HG02623 (cell line): Measurements from ENCODE around the gene LACTBL1.

Experiments used
- ATAC-seq: cut with Tn5 transposase; IDR thresholded peaks from one replicate; pipeline ENCODE4 v1.9.1; 2021; ENCODE audit warnings: moderate library complexity; ENCODE audit not compliant: unreplicated experiment

The LACTBL1 gene

DNA sequence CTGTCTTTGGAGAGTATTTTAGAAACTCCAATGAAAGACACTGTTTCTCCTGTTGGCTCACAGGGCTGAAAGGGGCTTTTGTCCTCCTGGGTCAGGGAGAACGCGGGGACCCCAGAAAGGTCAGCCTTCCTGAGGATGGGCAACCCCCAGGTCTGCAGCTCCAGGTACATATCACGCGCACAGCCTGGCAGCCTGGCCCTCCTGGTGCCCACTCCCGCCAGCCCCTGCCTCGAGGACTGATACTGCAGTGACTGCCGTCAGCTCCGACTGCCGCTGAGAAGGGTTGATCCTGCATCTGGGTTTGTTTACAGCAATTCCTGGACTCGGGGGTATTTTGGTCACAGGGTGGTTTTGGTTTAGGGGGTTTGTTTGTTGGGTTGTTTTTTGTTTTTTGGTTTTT lies 58.5 kb downstream of the LACTBL1 start:
- no peak for ATAC-seq

DNA sequence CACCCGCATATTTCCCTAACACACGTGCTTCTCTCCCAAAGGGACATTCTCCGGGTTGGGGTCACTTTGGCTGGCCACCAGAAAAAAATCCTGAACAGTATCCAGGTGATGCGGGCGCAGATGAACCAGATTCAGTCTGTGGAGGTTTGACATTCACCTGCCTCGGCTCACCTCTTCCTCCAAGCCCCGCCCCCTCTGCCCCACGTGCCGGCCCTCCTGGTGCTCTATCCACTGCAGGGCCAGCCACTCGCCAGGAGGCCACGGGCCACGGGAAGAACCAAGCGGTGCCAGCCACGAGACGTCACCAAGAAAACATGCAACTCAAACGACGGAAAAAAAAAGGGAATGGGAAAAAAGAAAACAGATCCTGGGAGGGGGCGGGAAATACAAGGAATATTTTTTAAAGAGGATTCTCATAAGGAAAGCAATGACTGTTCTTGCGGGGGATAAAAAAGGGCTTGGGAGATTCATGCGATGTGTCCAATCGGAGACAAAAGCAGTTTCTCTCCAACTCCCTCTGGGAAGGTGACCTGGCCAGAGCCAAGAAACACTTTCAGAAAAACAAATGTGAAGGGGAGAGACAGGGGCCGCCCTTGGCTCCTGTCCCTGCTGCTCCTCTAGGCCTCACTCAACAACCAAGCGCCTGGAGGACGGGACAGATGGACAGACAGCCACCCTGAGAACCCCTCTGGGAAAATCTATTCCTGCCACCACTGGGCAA lies 59.1 kb downstream of the LACTBL1 start:
- no peak for ATAC-seq

DNA sequence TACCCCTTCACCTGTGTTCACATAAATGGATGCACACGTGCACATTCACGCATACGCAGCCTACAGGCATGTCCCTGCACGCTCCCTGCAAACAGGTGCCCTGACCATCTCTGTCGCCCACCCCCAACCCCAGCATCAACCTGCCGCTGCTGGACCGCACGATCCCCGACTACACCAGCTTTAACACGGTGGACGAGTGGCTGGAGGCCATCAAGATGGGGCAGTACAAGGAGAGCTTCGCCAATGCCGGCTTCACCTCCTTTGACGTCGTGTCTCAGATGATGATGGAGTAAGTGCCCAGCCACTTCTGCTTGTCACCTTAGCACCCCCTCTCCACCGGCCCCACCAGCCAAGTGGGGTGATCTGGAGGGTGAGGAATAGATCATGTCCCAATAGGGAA lies 60.4 kb downstream of the LACTBL1 start:
- no peak for ATAC-seq

DNA sequence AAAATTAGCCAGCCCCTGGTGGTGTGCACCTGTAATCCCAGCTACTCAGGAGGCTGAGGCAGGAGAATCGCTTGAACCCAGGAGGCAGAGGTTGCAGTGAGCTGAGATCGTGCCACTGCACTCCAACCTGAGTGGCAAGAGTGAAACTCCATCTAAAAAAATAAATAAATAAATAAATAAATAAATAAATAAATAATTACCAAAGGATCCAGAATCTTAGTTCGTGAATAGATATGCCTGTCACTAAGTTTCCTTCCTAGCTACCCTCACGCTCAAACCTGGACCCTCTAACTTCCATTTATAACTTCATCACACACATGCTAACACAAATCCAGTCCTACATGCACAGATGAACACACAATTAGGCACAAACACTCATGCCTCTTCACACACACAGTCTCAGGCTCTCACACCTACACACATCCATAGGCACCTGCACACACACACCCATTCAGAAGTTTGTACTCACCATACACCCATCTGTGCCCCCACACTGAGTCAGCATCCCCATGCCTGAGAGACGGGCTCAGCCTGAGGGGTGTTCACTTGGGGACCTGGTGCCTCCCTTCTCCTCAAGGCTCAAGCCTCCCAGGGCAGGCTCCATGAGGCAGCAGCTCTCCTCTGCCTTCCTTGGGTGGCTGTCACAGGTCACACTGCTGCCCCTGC lies 61.5 kb downstream of the LACTBL1 start:
- ATAC-seq: no peak

DNA sequence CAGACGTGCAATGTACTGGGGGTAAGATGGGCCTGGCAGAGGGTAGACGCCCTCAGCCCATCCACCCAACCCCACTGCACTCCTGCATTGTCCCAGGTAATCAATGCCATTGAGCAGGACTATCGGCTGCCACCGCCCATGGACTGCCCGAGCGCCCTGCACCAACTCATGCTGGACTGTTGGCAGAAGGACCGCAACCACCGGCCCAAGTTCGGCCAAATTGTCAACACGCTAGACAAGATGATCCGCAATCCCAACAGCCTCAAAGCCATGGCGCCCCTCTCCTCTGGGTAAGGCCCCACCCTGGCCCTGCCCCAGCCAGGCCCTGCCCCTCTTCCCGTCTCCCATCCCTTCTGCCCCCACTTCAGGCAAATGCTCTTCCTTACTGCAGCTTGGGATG lies 62.4 kb downstream of the LACTBL1 start:
- ATAC-seq: no peak

DNA sequence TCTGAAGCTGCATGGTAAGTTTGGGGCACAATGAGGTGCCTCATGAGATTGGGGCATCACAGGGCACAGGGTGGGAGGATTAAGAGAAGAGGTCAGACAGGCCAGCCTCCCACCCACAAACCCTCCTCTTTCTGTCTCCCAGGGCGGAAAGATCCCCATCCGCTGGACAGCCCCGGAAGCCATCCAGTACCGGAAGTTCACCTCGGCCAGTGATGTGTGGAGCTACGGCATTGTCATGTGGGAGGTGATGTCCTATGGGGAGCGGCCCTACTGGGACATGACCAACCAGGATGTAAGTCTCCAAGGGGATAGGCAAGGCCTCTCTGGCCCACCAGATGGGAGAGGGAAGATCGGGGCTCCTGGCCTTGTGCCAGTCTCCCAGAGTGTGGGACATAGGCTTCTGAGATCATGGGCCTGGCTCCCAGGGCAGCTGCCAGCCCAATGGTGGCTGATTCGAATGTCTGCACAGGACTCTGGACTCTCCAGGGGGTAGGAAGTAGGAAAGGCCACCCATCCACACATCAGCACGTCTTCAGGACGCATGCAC lies 63.7 kb downstream of the LACTBL1 start:
- ATAC-seq: no peak

DNA sequence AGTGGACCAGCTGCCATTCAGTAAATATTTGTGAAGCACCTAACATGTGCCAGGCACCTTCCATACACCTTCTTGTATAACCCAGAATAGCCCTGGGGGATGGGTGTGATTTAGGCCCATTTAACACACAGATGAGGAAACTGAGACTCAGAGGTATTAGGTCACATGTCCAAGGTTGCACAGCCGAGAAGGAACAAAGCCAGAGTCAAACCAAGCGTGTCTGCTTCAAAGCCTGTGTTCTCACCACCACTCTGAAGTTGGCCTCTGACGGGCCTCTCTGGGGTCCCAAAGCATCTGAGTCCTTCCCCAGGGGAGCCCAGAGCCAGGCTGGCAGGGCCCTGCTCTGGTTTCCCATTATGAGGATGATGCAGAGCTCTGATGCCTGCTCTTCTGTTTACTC lies 65.1 kb downstream of the LACTBL1 start:
- ATAC-seq: no peak

DNA sequence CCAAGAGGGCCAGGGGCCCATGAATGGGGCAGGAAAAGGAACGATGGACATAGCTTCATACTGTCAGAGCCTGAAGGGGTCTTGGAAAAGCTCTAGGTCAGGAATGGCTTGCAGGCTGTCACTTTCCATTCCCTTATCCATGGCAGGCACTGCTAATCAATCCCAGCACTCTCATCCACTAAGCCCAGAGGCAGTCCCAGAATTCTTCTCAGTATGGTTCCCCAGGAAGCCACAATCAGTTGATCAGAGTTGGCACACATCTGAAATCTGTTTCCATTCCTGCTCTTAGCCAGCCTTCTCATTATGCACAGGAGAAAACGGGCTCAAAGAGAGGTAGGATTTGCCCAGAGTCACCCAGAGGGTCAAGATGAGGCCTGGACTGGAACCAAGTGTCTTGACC lies 65.7 kb downstream of the LACTBL1 start:
- no peak for ATAC-seq

DNA sequence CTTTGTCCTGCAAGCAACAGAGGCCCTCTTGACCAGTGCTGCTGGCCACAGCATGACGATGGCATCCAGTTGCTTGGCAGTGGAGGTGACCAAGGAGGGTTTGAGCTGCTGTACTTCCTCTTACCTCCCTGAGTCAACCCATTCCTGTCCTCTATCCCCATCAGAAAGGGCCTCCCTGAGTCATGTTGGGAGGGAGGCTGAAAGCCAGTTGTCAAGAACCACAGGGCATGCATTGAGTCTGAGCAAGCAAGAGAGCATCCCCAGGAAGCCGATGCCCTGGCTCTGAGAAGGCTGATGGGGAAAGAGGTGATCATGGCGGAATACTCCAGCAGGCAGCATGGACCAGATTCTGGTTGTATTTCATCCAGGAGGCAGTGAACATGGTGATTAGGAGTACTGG lies 69.6 kb downstream of the LACTBL1 start:
- no peak for ATAC-seq
